H1 (cell line): ENCODE measurements around the gene TMEM150A. TPM values are rescaled to one million over a fixed set of nuclear protein-coding genes. Genes with fewer than 3 reads are reported as not detected.

ENCODE experiments used
- CHD7 ChIP-seq: fragments of 300-600 bp; sonication (generic); IDR thresholded peaks from 2 replicates; pipeline ENCODE4 v1.7.1; 2012; ENCODE audit warnings: low read length, moderate library complexity, mild to moderate bottlenecking, inconsistent platforms; ENCODE audit not compliant: insufficient replicate concordance
- CREB1 ChIP-seq: IDR thresholded peaks from 2 replicates; pipeline ENCODE4 v1.6.1; 2012; ENCODE audit warnings: inconsistent platforms
- MAFK ChIP-seq: IDR thresholded peaks from 2 replicates; pipeline ENCODE4 v1.6.1; 2012; ENCODE audit warnings: low read depth, mild to moderate bottlenecking, improper control_type of control experiment, low read length
- POLR2AphosphoS5 ChIP-seq: IDR thresholded peaks from 2 replicates; pipeline ENCODE4 v1.6.1; 2011; ENCODE audit warnings: low read depth, low read length
- RNF2 ChIP-seq: fragments of 200-900, 300-1000 bp; sonication (generic); IDR thresholded peaks from 2 replicates; pipeline ENCODE4 v1.7.1; 2016; ENCODE audit warnings: borderline replicate concordance, low read depth, mild to moderate bottlenecking, antibody characterized with exemption, low read length; ENCODE audit not compliant: poor library complexity, severe bottlenecking; ENCODE audit errors: missing control alignments
- SP1 ChIP-seq: IDR thresholded peaks from 2 replicates; pipeline ENCODE4 v1.6.1; 2011; ENCODE audit warnings: low read depth, low read length
- polyA plus RNA-seq, 7 experiments: library from polyadenylated mRNA; depleted of rRNA in 3 of 7; stranded (reverse) in 5 of 7; unstranded in 2 of 7; fragments of >200 nt in 5 of 7; fragments of 200-250 nt in 2 of 7; gene quantifications; 1 replicate in 5 of 7; 2 replicates in 1 of 7; 4 replicates in 1 of 7; pipeline versions ENCODE4 v1.2.1 to v1.2.3, GENCODE V29; 2011 to 2013; ENCODE audit warnings: missing spikeins in 2 of 7, mixed read lengths in 2 of 7
- total RNA-seq: library from RNA; stranded (reverse); fragmentation: NEBNext Ultra II Directional; extraction: Animal tissue kit (Norgen Biotek cat#: 25700); gene quantifications from 2 replicates; pipeline ENCODE4 v1.2.1, GENCODE V29; 2021

Gene TMEM150A
- total and polyA plus RNA-seq, 2 of the 8 experiments (the other 6 are each of a cell fraction or from before 2014, with no cell fraction given) = 19.8 to 29.9 TPM

GRCh38 chr2:85599468-85600234 is 2.8 kb downstream of the TMEM150A start (continued):
- TF ChIP-seq CHD7 (no peak), RNF2 (no peak), SP1 (no peak), CREB1 (no peak), MAFK (no peak), POLR2AphosphoS5 (no peak; the same call in 1 of the 2 replicates)
